Retinal pigment epithelial cell (primary cell): ENCODE measurements around the gene C15orf62.

ENCODE experiments used
- DNase-seq: peaks from one replicate; pipeline ENCODE4 v3.0.0-alpha.2; 2010; ENCODE audit warnings: low read depth
- H3K4me3 ChIP-seq: 2 replicates; pipeline ENCODE4 v1.5.1; 2011; ENCODE audit warnings: mild to moderate bottlenecking, low read length, control low read depth, moderate library complexity
- CTCF ChIP-seq: conservative IDR thresholded peaks from 2 replicates; pipeline ENCODE4 v1.5.1; 2011; ENCODE audit warnings: low read depth, low read length, control low read depth, inconsistent platforms

C15orf62 gene

GRCh38 chr15:40766194-40766815, 3.5 kb upstream of the C15orf62 start:
- no peak for DNase-seq
- no peak overlapping the region for H3K4me3 ChIP-seq
- TF ChIP-seq CTCF, result no peak

GRCh38 chr15:40766906-40767837, 2.6 kb upstream of the C15orf62 start:
- no peak for DNase-seq
- H3K4me3 ChIP-seq, result no peak overlapping the region
- no peak for TF ChIP-seq CTCF

- no peak overlapping the region for H3K4me3 ChIP-seq
- TF ChIP-seq CTCF, result no peak
- no peak for DNase-seq
Observed at GRCh38 chr15:40767838-40768500, 1.8 kb upstream of the C15orf62 start.

GRCh38 chr15:40768521-40769273, 1.1 kb upstream of the C15orf62 start:
- DNase-seq, result no peak
- TF ChIP-seq CTCF, result no peak
- H3K4me3 ChIP-seq, result no peak overlapping the region

- DNase-seq, result no peak
- H3K4me3 ChIP-seq, result no peak overlapping the region
- no peak for TF ChIP-seq CTCF
Observed at GRCh38 chr15:40770147-40770721, 454 bp downstream of the C15orf62 start.

- no peak for TF ChIP-seq CTCF
Observed at GRCh38 chr15:40771242-40771641, 1.5 kb downstream of the C15orf62 start.

More at GRCh38 chr15:40771242-40771641, 1.5 kb downstream of the C15orf62 start:
- no peak for DNase-seq
- H3K4me3 ChIP-seq, result no peak overlapping the region
